HG02885 (cell line): Measurements from ENCODE around the gene SSBP3.

Experiments
- ATAC-seq: cut with Tn5 transposase; IDR thresholded peaks from one replicate; pipeline ENCODE4 v1.9.1; 2021; ENCODE audit warnings: mild to moderate bottlenecking; ENCODE audit not compliant: unreplicated experiment, poor library complexity

The SSBP3 gene

GRCh38 chr1:54273795-54274163, 132.4 kb downstream of the SSBP3 start:
- no peak for ATAC-seq

- ATAC-seq = no peak
These were observed 133.0 kb downstream of the SSBP3 start for GRCh38 chr1:54273092-54273794.

- ATAC-seq = no peak
These were observed 133.5 kb downstream of the SSBP3 start for GRCh38 chr1:54272772-54273091.

GRCh38 chr1:54272134-54272533, 134.1 kb downstream of the SSBP3 start:
- ATAC-seq = no peak

- no peak for ATAC-seq
These were observed 134.9 kb downstream of the SSBP3 start for GRCh38 chr1:54271341-54271740.

- ATAC-seq = no peak
These were observed 135.7 kb downstream of the SSBP3 start for GRCh38 chr1:54270543-54270942.

GRCh38 chr1:54268762-54269297, 137.4 kb downstream of the SSBP3 start:
- no peak for ATAC-seq

GRCh38 chr1:54267815-54268761, 138.1 kb downstream of the SSBP3 start:
- no peak for ATAC-seq

GRCh38 chr1:54266908-54267307, 139.3 kb downstream of the SSBP3 start:
- no peak for ATAC-seq

GRCh38 chr1:54266195-54266594, 140.0 kb downstream of the SSBP3 start:
- ATAC-seq = no peak

GRCh38 chr1:54265659-54266058, 140.5 kb downstream of the SSBP3 start:
- ATAC-seq = no peak

GRCh38 chr1:54265126-54265525, 141.1 kb downstream of the SSBP3 start:
- no peak for ATAC-seq

- no peak for ATAC-seq
These were observed 142.5 kb downstream of the SSBP3 start for GRCh38 chr1:54263601-54264226.

GRCh38 chr1:54262244-54262643, 143.9 kb downstream of the SSBP3 start:
- no peak for ATAC-seq

GRCh38 chr1:54260810-54261209, 145.4 kb downstream of the SSBP3 start:
- ATAC-seq = no peak

- ATAC-seq = no peak
These were observed 146.6 kb downstream of the SSBP3 start for GRCh38 chr1:54259546-54260140.

GRCh38 chr1:54257876-54258275, 148.3 kb downstream of the SSBP3 start:
- no peak for ATAC-seq

- ATAC-seq = no peak
These were observed 148.9 kb downstream of the SSBP3 start for GRCh38 chr1:54257346-54257620.

GRCh38 chr1:54256522-54257345, 149.5 kb downstream of the SSBP3 start:
- no peak for ATAC-seq
